ENCODE data around the gene PRAMEF6.
"Not testable (repeated sequence)": the region's sequence is repeated elsewhere in the genome, so short reads cannot be mapped to it uniquely, and the experiment has no call there.

The PRAMEF6 gene

GRCh38 chr1:12947480-12947879 is at the start of gene PRAMEF6:
PRAMEF6 (minus strand) TSS chr1:12947580; CDS start chr1:12942518, 5,062 bp downstream.
- DNase-seq: not testable (repeated sequence)

GRCh38 chr1:12924368-12924767 is 23.0 kb downstream of the PRAMEF6 start:
- DNase-seq: not testable (repeated sequence)

GRCh38 chr1:12921749-12922148 is 25.6 kb downstream of the PRAMEF6 start:
- not testable (repeated sequence) for DNase-seq

DNA sequence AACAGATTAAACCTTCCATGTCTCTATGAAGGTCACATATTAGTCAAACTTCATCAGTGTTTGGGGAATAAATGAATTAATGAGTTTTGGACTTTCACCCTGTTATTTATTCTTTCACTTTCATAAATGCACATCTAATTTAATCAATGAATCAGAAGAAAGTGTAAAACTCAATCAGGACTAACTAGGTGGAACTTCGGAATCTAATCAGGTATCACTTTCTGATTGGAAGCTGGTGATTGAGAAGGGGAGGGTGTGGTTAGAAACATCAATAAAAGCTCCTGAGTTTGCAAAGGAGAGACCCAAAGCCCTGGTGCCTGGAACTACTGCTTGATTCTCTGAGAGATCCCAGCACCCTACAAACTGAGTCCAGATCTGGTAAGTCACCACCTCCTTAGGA is 31.1 kb downstream of the PRAMEF6 start, which contains the start of gene PRAMEF7:
Gene PRAMEF7 (plus strand): TSS at position 301 of the 400 bp plus-strand sequence. CDS start 1,083 bp downstream, outside the sequence.
- not testable (repeated sequence) for DNase-seq

DNA sequence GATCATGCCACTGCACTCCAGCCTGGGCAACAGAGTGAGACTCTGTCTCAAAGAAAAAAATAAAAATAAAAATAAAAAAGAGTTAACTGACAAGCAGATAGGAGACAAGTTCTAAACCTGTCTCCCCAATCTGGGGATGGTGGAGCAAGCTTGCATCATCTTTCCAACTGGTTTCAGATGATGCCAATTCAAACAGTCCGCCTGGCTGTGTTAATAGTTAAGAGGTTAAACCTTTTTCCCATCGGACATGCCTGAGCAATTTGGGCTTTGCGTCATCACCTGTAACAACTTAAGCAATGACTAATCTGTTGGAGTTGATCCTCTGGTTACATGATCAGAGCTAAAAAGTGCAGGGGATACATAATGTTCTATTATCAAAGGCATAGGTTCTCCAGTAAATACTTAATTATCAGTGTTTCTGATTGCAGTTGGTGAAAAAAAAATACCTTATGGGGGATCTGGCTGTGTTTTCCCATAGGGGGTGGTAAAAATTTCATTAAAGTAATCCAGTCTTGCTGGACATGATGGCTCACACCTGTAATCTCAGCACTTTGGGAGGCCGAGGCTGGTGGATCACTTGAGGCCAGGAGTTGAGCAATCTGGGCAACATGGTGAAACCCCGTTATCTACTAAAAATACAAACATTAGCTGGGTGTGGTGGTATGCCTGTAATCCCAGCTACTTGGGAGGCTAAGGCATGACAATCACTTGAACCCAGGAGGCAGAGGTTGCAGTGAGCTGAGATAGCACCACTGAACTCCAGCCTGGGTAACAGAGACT is 43.4 kb downstream of the PRAMEF6 start:
- not testable (repeated sequence) for DNase-seq

- not testable (repeated sequence) for DNase-seq
Observed at GRCh38 chr1:12899186-12899585, 48.2 kb downstream of the PRAMEF6 start.

- not testable (repeated sequence) for DNase-seq
Observed at GRCh38 chr1:12898170-12898569, 49.2 kb downstream of the PRAMEF6 start, which contains the start of gene PRAMEF10. PRAMEF10 (minus strand) TSS chr1:12898270; CDS start chr1:12895847, 2,423 bp downstream.
